IPS-18a (cell line): ENCODE results near the gene NAP1L1.

ENCODE experiments used
- H3K27ac ChIP-seq: one replicate; pipeline ENCODE4 v1.5.1; 2013; ENCODE audit warnings: low read length
- H3K27me3 ChIP-seq: one replicate; pipeline ENCODE4 v1.6.1; 2013; ENCODE audit warnings: mild to moderate bottlenecking, low read length; ENCODE audit not compliant: control insufficient read depth, insufficient read depth
- H3K36me3 ChIP-seq: one replicate; pipeline ENCODE4 v1.6.1; 2013; ENCODE audit warnings: low read depth, low read length; ENCODE audit not compliant: control insufficient read depth
- H3K4me1 ChIP-seq: one replicate; pipeline ENCODE4 v1.6.1; 2013; ENCODE audit warnings: low read depth, low read length; ENCODE audit not compliant: control insufficient read depth
- H3K4me3 ChIP-seq: one replicate; pipeline ENCODE4 v1.5.1; 2013; ENCODE audit warnings: low read length
- H3K9ac ChIP-seq: one replicate; pipeline ENCODE4 v1.6.1; 2013; ENCODE audit warnings: mild to moderate bottlenecking, low read length, moderate library complexity
- H3K9me3 ChIP-seq: one replicate; pipeline ENCODE4 v1.6.1; 2013; ENCODE audit warnings: low read depth, low read length; ENCODE audit not compliant: control insufficient read depth

NAP1L1 gene

DNA sequence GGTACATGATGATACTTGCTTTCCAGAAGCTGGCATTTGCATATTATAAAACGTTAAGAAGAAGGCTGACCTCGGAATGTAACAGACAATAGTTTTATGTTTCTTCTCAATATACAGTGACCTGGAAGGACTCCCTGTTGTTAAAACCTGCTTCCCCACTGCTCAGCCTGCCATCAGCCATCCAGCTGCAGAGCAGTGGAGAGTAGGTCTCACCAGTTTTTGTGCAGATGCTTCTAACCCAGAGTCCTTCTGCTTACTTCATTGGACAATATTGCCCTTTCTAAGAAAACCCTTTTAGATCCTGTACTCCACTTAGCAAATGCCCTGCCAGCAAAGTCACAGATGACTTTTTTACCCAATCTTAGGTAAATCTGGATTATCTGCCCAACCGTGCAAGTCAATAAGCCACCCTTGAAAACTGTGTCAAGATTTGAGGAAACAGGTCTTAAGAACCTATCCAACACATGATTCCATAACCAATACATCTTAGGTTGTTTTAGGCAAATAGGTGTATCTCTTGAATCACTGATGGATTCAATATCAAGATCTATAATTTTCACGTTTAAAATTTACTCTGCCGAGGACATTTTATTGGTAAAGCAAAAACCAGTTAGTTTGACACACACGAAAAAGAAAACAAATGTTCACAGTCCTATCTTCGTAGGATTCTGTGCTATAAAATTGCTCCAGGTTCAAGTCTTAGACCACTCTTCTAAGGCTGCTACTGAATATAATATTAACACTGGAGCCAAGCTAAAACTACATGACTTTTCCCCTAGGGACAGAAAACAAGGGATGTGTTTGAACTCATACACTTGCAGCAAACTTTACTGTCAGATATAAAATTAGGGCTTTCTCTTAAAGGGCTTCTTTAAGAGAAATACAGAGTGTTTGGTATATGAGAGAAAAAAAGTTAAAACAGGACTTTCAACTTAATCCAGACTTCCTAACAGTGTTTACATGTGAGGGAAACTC, 58.6 kb downstream of the NAP1L1 start:
- no peaks in the 10 kb centered on the region for H3K9me3 ChIP-seq
- H3K36me3 ChIP-seq, result peaks cover 12% of the 10 kb centered on the region
- H3K27ac ChIP-seq, result no peak overlapping the region
- peaks cover 7% of the 10 kb centered on the region for H3K27me3 ChIP-seq
- H3K9ac ChIP-seq, result no peak overlapping the region
- H3K4me1 ChIP-seq, result peaks cover 27% of the 10 kb centered on the region
- no peak overlapping the region for H3K4me3 ChIP-seq

DNA sequence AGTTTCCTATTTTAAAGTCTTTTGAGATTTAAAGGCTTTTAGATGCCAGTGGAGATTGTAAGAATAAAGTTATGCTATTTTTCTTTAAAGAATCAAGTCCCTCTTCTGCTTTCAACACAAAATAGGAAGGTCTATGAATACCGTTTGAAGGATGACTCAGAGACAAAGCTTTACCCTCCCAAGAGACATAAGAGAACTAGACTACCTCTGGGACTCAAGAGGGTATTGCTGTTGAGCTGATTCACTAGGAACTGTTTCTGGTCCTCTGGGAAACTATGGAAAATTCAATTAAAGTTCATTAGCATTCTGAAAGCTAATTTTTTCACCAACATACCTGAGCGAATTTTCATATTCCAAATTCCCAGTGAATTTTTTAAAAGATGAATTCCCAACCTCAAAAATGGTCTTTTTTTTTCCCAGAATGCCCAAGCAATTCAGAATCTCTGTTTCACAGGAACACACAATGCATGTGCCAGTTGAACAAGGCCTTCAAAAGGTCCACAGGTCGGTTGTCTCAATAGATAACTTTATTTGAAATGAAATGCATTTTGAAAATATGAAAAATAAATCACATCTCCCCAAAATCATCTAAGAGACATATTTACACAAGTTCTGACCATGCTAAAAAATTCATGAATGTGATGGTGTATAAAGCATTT, 59.4 kb downstream of the NAP1L1 start:
- Histone ChIP-seq H3K36me3 (peaks cover 12% of the 10 kb centered on the region), H3K9me3 (no peaks in the 10 kb centered on the region), H3K27ac (no peak overlapping the region), H3K9ac (no peak overlapping the region), H3K27me3 (peaks cover 7% of the 10 kb centered on the region), H3K4me3 (no peak overlapping the region), H3K4me1 (peaks cover 34% of the 10 kb centered on the region)

DNA sequence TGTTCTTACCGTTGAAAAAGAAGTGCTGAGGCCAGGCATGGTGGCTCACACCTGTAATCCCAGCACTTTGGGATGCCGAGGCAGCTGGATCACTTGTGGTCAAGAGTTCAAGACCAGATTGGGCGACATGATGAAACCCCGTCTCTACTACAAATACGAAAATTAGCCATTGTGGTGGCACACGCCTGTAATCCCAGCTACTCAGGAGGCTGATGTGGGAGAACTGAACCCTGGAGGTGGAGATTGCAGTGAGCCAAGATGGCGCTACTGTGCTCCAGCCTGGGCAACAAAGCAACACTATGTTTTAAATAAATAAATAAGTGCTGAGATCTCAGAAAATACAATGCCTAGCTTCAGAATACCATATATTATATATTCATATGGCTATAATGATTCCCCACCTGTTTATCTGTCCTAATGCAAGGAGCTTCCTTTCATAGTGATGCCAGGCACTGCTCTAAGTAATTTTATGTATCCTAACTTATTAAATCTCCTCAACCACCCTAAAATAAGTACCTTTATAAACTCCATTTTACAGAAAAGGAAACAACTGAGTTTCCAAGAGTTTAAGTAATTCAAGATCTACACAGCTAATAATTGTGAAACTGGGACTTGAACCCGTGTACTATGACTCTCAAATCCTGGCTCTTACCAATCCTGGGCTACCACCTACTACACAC, 60.2 kb downstream of the NAP1L1 start:
- peaks cover 37% of the 10 kb centered on the region for H3K4me1 ChIP-seq
- H3K36me3 ChIP-seq, result peaks cover 12% of the 10 kb centered on the region
- no peaks in the 10 kb centered on the region for H3K9me3 ChIP-seq
- no peak overlapping the region for H3K9ac ChIP-seq
- H3K27me3 ChIP-seq, result peaks cover under 1% of the 10 kb centered on the region
- H3K27ac ChIP-seq, result no peak overlapping the region
- H3K4me3 ChIP-seq, result no peak overlapping the region

DNA sequence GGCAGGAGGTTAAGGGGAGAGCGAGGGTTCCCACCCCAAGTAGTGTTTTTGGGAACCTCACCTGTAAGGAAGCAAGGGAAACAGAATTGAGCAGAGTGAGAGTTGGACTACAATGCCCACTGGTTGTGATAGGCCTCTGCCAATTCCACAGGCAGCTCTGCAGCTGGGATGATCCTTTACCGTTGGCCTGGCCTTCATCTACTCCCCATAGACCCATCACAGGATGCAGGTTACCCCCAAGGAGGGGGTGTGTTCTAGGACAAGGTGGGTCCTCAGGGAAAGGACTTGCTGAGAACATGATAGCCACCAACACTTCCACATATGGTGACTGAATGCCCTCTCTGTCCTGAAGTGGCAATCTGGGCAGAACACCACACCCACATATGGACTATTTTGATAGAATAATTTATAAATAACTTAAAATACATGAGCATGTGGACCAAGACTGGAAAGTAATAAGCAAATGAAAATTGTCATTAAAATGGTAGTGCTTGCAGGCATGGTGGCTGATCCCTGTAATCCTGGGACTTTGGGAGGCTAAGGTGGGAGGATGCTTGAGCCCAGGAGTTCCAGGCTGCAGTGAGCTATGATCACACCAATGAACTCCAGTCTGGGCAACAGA, 61.3 kb downstream of the NAP1L1 start:
- Histone ChIP-seq H3K4me1 (peaks cover 32% of the 10 kb centered on the region), H3K9ac (no peak overlapping the region), H3K36me3 (peaks cover 1% of the 10 kb centered on the region), H3K4me3 (no peak overlapping the region), H3K27ac (no peak overlapping the region), H3K27me3 (no peaks in the 10 kb centered on the region), H3K9me3 (no peaks in the 10 kb centered on the region)

DNA sequence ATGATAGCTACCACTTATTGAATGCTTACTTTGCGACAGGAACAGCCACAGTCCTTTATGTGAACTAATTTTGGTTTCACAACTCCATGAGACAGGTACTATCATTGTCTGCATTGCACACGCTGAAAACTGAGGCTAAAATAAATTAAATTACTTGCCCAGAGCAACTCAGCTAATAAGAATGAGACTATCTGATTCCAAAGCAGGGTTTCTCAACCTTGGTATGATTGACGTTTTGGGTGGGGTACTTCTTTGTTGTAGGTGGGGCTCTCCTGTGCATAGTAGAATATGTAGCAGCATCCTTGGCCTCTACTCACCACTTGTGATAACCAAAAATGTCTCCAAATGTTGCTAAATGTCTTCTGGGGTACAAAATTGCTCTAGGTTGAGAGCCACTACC, 62.0 kb downstream of the NAP1L1 start:
- Histone ChIP-seq H3K9ac (no peak overlapping the region), H3K9me3 (no peaks in the 10 kb centered on the region), H3K4me1 (peaks cover 35% of the 10 kb centered on the region), H3K27ac (no peak overlapping the region), H3K27me3 (no peaks in the 10 kb centered on the region), H3K36me3 (no peaks in the 10 kb centered on the region), H3K4me3 (no peak overlapping the region)

DNA sequence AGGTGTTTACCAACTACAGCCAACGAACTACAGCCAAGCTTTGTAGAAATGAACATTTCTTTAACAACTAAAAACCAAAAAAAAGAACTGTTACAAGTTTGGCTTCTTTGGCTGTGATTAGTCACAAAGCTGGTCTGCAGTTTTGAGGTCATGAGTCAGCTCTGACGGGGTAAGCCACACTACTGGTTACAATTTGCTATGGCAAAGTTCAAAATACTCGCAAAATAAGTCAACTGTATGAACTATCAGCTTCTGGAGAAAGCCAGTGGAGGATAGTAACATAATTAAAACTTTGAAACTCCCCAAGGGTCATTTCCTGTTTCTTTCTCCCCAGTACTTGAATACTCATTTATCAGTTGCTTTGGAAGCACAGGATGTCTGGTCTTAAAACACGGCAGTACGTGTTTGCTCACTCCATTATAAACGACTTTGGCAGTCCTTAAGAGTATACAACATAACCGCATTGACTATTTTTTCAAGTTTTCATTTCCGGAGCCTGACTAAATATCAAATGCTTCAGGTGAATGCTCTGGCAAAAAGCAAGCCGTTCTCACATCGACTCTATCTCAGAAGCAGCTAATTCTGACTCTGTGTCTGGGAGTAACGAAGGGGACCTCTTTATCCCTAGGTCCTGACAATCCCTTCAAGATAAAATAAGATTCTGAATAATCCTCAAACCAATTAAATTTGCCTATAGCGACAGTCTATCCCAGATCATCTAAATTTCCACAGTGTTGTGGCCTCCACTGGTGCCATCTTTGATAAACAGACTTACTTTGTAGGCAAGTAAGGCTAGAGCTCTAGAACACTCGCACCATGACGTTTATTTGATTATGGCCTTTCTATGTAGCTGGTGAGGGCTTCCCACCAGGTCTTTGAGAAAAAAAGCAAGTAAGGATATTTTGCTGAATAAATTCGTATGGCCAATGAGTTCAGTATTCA, 63.5 kb downstream of the NAP1L1 start:
- Histone ChIP-seq H3K36me3 (no peaks in the 10 kb centered on the region), H3K27me3 (no peaks in the 10 kb centered on the region), H3K4me1 (peaks cover 30% of the 10 kb centered on the region), H3K4me3 (no peak overlapping the region), H3K27ac (no peak overlapping the region), H3K9ac (no peak overlapping the region), H3K9me3 (no peaks in the 10 kb centered on the region)

DNA sequence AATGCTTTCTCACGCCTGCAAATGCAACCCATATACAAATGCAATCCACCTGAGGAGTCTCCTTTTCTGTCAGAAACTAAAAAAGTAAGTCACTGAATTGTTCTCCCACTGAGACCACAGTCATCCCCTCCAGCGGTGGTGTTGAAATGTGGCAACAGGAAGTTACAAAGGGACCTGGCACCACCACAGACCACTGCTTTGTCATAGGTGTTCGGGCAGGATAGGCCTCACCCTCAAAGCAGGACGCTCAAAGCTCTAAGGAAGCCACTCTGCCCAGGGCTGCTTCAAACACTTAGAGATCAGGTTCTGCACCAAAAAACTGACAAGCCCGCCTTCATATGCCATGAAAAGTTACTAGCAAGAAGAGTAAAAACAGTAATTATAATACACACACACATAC, 64.2 kb downstream of the NAP1L1 start:
- Histone ChIP-seq H3K4me3 (no peak overlapping the region), H3K27ac (no peak overlapping the region), H3K4me1 (peaks cover 23% of the 10 kb centered on the region), H3K36me3 (no peaks in the 10 kb centered on the region), H3K27me3 (no peaks in the 10 kb centered on the region), H3K9ac (no peak overlapping the region), H3K9me3 (no peaks in the 10 kb centered on the region)

DNA sequence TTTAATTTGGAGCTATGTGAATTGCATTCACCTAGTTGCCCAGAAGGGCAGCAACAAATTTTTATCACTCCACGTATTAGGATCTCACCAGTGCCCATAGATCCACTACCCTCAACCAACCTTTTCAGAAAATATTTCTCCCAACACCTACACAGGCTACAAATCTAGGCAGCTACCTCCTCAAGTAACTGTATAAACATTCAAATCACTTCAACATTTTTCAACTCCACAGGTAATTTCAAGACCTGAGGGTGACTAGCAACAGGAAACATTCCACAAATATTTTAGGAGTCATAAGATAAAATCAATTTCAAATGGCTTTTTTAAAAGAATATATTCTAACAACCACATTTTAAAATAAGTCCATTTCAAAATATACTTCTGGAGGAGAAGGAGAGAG, 65.8 kb downstream of the NAP1L1 start:
- no peaks in the 10 kb centered on the region for H3K36me3 ChIP-seq
- no peak overlapping the region for H3K27ac ChIP-seq
- no peak overlapping the region for H3K4me3 ChIP-seq
- H3K4me1 ChIP-seq, result peaks cover 20% of the 10 kb centered on the region
- H3K9ac ChIP-seq, result no peak overlapping the region
- no peaks in the 10 kb centered on the region for H3K9me3 ChIP-seq
- no peaks in the 10 kb centered on the region for H3K27me3 ChIP-seq

DNA sequence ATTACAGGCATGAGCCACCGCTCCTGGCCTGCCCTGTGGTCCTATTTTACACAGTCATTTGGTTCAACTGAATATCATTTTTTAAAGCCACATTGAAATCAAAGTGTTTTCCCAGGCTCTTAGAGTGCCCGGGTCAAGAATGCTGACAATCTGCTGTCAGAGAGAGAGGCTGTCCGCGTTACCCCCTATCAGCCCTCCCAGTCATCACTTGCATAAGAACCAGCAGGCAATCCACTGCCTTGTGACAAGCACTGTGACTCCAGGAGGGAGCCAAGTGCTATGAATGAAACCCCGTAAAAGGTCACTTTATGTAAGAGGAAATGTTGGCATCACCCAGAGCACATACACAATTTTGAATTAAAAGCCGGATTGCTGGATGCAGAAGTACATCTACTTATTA, 66.4 kb downstream of the NAP1L1 start:
- H3K4me3 ChIP-seq, result no peak overlapping the region
- H3K27ac ChIP-seq, result no peak overlapping the region
- no peak overlapping the region for H3K9ac ChIP-seq
- H3K36me3 ChIP-seq, result no peaks in the 10 kb centered on the region
- H3K27me3 ChIP-seq, result no peaks in the 10 kb centered on the region
- peaks cover 20% of the 10 kb centered on the region for H3K4me1 ChIP-seq
- no peaks in the 10 kb centered on the region for H3K9me3 ChIP-seq

DNA sequence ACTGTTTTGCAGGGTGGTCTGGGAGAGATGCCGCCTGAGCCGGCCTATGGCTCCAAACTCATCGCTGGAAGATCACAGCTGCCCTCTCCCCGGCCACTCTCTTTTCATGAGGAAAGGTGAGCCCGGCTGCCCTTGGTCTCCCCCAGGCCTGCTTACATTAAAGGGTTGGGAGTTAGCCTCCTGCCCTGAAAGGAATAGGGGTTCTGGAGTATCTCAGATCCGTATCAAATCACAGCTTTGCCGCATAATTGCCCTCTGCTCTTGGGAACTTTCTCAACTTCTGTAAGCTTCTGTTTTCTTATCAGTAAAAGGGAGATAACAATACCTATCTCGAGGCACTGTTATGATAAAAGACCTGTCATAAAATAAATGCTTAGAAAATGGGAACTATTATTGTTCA, 70.5 kb downstream of the NAP1L1 start:
- H3K36me3 ChIP-seq, result no peaks in the 10 kb centered on the region
- peaks cover 13% of the 10 kb centered on the region for H3K4me1 ChIP-seq
- H3K27ac ChIP-seq, result no peak overlapping the region
- H3K4me3 ChIP-seq, result no peak overlapping the region
- no peaks in the 10 kb centered on the region for H3K27me3 ChIP-seq
- no peaks in the 10 kb centered on the region for H3K9me3 ChIP-seq
- H3K9ac ChIP-seq, result no peak overlapping the region
